Panc1 (cell line): ENCODE data around the gene SH3BGRL2.

Experiments used
- POLR2AphosphoS5 ChIP-seq: IDR thresholded peaks from 2 replicates; pipeline ENCODE4 v1.6.1; 2012; ENCODE audit warnings: mild to moderate bottlenecking, low read depth, low read length, moderate library complexity
- TF ChIP-seq, protein P1 (sequence below): fragments of 450-650 bp; IDR thresholded peaks from 2 replicates; pipeline ENCODE4 v1.5.1; 2017; ENCODE audit warnings: mild to moderate bottlenecking
- TF ChIP-seq, protein P2 (sequence below), 2 experiments: IDR thresholded peaks; 2 replicates each; pipeline ENCODE4 v1.6.1; 2011 to 2012; ENCODE audit warnings: low read depth in 2 of 2, control low read depth in 1 of 2, low read length in 1 of 2, mild to moderate bottlenecking in 1 of 2, moderate library complexity in 1 of 2; ENCODE audit not compliant: insufficient read depth in 1 of 2

DNA sequence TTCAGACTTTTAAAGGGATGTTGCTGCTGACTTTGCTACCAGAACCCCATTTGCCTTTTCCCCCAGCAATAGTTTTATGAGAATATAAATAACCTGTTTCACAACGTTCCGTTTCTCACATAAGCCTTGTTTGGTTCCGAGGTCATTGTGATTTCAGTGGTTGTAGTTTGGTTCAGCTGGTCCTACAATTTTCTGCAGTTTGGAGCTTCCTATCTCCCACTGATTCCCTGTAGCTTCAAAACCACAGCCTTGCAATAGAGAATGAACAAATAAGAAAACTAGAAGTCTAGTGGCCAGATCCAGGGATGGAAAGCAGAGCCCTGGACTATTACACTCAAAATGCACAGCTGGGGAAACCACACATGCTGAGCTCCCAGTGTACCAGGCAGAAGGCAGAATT lies 24.1 kb upstream of the SH3BGRL2 start:
- TF ChIP-seq, protein P1, sequence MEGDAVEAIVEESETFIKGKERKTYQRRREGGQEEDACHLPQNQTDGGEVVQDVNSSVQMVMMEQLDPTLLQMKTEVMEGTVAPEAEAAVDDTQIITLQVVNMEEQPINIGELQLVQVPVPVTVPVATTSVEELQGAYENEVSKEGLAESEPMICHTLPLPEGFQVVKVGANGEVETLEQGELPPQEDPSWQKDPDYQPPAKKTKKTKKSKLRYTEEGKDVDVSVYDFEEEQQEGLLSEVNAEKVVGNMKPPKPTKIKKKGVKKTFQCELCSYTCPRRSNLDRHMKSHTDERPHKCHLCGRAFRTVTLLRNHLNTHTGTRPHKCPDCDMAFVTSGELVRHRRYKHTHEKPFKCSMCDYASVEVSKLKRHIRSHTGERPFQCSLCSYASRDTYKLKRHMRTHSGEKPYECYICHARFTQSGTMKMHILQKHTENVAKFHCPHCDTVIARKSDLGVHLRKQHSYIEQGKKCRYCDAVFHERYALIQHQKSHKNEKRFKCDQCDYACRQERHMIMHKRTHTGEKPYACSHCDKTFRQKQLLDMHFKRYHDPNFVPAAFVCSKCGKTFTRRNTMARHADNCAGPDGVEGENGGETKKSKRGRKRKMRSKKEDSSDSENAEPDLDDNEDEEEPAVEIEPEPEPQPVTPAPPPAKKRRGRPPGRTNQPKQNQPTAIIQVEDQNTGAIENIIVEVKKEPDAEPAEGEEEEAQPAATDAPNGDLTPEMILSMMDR = no peak
- no peak for TF ChIP-seq POLR2AphosphoS5
- TF ChIP-seq, protein P2, sequence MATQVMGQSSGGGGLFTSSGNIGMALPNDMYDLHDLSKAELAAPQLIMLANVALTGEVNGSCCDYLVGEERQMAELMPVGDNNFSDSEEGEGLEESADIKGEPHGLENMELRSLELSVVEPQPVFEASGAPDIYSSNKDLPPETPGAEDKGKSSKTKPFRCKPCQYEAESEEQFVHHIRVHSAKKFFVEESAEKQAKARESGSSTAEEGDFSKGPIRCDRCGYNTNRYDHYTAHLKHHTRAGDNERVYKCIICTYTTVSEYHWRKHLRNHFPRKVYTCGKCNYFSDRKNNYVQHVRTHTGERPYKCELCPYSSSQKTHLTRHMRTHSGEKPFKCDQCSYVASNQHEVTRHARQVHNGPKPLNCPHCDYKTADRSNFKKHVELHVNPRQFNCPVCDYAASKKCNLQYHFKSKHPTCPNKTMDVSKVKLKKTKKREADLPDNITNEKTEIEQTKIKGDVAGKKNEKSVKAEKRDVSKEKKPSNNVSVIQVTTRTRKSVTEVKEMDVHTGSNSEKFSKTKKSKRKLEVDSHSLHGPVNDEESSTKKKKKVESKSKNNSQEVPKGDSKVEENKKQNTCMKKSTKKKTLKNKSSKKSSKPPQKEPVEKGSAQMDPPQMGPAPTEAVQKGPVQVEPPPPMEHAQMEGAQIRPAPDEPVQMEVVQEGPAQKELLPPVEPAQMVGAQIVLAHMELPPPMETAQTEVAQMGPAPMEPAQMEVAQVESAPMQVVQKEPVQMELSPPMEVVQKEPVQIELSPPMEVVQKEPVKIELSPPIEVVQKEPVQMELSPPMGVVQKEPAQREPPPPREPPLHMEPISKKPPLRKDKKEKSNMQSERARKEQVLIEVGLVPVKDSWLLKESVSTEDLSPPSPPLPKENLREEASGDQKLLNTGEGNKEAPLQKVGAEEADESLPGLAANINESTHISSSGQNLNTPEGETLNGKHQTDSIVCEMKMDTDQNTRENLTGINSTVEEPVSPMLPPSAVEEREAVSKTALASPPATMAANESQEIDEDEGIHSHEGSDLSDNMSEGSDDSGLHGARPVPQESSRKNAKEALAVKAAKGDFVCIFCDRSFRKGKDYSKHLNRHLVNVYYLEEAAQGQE (IDR thresholded peaks at IDR 0.05; ENCODE audit: insufficient read depth in 1 of 2, low read depth in 2 of 2, low read length in 1 of 2) = no peak
